Iris pigment epithelial cell (primary cell): ENCODE results near the gene RAB8A.

Source experiments
- DNase-seq: peaks from one replicate; pipeline ENCODE4 v3.0.0-alpha.2; 2011; ENCODE audit warnings: low read depth

The RAB8A gene

DNA sequence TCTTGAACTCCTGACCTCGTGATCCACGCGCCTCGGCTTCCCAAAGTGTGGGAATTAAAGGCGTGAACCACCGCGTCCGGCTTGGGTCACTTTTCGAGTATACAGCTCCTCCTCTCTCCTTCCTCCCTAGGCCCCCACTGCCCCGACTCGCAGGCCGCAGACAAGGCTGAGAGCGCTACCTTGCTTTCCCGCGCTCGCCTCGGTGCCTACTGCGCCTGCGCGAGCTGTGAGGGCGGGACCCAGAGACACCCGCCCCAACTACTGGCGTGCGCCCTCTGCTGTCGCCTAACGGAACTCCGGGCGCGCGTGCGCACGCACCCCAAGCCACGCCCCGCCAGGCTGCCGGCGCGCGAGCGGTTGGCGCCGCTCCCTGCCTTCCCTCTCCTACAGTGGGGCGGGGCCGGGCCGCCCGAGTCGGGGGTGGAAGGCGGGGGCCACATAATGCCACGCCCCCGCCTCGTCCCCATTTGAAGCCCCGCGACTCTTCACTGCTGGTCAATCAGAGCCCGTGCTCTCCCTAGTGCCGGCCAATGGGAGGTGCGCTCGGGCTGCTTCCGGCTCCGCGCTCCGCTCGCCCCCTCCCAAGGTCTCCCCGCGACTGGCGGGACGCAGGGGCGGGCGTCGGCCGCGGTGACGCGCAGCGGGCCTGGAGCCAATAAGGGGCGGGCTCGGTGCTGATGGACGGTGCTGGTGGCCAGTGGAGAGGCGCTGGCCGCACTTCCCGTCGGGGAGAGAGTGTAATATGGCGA is at the start of gene RAB8A:
TSS of gene RAB8A (plus strand) at position 730 of the 749 bp plus-strand sequence. CDS start at position 743, 13 bp downstream.
- DNase-seq = peak; percentile 99

DNA sequence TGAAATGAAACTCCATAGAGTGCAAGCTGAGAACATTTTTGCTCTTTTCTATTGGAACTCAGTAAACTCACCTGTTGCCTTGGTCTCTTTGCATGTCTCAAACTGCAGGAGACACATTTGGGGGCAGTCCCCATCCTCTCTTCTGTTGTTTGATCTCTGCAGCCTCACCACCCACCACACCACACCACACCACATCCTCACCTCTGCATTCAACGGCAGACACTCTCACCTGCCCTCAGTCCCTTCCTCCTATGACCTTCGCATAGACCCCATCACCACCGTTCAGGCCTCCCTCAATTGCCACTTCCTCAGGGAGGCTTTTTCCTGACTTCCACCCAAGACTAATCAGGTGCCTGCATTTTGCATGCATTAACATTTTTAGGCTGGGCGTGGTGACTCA is 49.7 kb upstream of the RAB8A start:
- no peak for DNase-seq

DNA sequence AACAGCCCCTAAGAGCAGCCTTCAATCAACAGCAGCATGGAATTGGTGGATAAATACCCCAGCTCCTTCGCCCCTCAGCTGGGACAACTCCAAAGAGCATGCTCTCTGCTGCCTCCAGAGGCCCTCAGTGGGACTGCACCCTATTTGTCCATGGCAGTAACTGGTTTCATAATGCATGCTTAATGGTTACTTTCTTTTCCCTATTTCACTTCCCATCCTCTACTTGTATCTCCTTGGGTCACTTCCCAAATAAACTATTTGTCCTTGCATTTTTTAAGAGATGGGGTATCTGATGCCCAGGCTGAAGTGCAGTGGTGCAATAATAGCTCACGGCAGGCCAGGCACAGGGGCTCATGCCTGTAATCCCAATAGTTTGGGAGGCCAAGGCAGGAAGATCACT is 48.9 kb upstream of the RAB8A start:
- DNase-seq = no peak

DNA sequence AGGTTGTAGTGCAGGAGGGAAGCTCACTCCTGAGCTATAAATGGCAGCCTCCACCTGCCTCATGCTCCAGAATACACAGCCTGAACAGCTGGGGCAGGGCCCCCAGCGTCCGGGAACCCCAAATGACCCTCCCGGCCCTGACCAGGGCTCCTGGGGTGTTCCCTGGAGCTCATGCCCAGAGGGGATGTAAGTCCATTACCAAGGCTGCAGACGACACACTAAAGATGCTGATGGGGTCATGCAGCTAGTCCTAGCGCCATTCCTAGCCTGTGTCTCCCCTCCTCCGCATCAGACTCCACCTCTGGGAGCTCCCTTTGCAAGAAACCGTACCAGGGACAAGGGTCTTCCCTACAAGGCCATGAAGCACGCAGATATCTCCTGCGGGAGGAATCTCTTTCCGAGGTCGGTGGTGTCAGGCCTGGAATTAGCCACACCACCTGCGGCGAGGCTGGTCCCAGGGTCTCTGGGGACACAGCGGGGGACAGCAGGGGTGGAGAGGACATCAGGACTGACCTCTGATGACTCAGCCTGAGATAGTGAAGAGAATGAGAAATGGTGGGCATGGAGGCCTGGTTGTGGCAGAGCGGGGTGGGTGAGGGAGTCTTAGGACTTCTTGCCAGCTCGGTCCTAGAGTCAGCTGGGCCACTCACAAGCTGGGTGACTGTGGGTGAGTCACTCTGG is 47.3 kb upstream of the RAB8A start:
- no peak for DNase-seq

DNA sequence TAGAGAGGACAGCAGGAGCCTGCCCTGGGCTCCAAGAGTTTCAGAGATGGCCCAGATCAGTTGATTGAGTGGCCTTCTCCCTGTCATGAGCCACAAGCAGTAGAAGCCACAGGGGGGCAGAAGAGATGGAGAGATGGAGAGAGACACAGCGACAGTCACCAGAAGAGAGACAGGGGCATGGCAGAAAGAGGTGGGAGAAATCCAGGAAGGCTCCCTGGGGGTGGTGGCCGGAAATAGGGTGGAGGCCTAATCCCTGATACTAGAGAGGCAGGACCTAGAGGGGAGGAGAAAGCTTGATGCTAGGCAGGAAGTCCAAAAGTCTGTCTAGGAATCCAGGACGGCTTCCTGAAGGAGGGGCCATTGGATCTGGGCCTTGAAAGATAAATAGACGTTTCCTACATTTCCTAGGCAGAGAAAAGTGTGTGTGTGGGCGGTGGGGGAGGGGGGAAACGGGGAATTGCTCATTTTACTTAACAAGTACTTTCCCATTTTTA is 45.0 kb upstream of the RAB8A start:
- DNase-seq = peak; percentile 54

DNA sequence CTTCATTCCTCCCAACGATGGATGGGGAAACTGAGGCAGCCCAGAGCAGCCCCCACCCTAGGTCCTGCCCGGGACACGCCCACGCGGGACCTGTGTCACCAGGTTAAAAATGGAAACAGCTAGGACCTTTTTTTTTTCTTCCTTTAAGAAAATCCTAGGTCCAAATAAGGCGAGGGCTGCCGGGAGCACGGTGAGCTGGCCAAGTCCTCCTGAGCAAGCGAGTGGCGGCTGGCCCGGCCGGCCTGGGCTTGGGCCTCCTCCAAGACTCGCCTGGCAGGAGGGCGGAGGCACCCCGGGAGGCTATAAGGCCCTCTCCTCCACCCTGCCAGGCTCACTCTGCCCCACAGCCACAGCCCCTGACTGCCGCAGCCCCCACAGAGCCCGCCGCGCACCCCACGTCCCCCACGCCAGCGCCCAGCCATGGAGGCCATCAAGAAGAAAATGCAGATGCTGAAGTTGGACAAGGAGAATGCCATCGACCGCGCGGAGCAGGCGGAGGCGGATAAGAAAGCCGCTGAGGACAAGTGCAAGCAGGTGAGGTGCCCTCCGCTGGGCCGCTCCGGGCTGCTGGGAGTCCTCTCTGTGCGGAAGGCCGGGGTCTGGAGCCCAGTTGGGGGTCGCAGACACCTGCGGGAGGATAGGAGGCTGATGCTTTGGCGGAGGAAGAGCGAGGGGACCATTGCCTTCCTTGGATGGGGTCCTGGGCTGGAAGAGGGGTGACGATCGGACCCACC is 44.3 kb upstream of the RAB8A start:
- DNase-seq = peak; percentile 78

DNA sequence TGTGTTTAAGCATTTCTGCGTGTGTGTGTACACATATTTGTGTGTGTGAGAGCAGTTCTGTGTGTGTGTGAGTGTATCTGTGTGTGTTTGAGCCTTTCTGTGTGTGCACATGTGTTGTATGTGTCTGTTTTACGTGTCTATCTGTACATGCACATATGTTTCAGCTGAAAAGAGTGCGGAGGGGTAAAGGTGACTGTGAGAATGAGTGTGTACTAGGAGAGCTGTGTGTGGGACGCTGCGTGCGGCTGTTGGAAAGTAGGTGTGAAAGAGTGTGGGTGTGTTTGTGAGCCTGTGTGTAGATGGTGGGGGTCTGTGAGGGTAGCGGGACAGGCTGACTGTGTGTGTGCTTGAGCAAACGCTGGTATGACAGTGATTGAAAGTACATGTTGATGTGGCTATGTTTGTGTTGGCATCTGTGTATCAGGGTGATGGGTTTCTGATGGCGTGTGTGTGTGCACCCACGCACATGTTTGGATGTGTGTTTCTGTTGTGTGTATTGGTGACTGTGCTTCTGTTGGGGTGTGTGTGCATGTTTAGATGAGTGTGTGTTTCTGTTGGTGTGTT is 42.9 kb upstream of the RAB8A start:
- no peak for DNase-seq

DNA sequence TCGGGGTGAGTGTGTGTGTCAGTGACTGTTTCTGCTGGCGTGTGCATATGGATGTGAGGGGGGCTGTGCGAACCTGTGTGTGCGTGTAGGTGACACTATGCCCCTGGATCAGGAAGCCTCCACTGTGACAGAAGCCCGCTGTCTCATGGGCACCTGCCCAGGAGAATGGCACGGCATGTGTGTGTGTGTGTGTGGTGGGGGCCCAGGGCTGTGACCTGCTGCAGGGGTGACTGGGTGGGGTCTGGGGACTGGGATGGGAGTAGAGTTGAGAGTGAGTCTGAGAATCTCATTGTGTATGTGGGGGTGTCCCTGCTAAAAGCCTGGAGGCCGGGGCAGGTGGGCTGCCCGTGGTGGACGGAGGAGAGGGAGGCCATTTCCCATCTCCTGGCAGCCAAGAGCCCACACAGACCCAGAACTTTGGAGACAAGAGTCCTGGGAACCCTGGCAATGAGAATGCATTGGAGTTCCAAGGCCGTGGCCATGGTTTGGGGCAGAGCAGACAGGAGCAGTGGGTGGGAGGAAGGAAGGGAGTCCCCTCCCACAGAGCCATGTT is 41.8 kb upstream of the RAB8A start:
- no peak for DNase-seq

DNA sequence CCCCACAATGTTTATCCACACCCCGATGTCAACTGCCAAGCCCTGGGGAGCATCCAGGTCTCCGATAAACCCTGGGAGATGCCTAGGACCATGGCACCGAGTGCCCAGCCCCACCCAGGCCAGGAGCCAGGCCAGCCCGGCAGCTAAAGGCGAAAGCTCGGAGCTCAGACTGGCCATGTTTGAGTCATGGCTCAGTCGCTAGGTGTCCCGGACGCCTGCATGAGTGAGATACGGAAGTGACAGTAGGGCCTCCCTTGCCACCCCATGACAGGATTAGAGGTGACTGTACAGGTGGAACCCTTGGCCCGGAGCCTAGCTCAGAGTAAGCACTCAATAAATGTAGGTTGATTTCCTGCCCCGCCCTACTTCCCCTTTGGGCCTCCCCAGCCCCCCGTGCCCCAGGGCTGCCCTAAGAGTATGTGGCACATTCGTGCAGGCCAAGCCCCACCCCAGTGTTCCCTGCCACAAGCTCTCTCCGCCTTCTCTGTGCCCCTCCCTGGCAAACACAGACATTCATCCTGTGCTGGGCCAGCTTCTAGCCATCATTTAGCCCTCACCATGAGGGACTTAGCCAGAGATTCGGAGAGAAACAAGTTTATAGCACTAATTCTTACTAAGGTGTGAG is 41.2 kb upstream of the RAB8A start:
- DNase-seq = no peak

DNA sequence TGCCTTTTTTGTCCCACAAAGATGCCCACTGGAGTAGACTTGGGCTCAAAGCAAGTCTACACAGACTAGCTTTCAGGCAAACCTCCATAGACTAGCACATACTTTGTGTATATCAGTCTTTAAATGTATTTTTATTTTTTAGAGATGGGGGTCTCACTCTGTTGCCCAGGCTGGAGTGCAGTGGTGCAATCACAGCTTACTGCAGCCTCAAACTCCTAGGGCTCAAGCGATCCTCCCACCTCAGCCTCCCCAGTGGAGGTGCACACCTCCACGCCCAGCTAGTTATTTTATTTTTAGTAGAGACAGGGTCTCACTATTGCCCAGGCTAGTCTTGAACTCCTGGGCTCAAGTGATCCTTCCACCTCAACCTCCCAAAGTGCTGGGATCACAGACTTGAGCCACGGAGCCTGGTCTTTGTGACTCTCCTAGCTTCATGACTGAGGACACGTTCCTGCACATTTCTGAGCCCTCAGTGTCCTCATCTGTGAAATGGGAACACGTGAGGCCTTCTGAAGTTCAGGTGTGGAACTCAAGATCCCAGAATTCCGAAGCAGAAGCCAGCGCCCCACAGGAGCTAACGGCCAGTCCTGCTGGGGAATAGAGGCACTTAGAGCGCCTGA is 40.5 kb upstream of the RAB8A start:
- DNase-seq = no peak

DNA sequence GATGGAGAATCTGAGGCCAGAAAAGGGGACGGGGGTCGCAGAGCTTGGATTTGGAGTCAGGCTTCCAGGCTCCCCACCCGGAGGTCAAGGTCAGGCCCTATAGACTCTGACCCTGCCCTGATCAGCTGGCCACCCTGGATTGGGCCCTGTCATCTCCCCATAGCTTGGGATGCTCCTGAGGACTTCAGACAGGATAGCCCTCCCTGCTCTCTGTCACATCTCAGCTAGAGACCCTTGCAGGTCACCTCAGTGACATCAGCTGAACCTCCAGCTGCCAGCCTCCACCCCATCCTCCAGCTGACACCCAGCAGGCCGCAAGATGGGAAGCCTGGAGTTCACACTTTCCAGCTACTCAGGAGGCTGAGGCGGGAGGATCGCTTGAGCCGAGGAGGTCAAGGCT is 38.2 kb upstream of the RAB8A start:
- DNase-seq = no peak

DNA sequence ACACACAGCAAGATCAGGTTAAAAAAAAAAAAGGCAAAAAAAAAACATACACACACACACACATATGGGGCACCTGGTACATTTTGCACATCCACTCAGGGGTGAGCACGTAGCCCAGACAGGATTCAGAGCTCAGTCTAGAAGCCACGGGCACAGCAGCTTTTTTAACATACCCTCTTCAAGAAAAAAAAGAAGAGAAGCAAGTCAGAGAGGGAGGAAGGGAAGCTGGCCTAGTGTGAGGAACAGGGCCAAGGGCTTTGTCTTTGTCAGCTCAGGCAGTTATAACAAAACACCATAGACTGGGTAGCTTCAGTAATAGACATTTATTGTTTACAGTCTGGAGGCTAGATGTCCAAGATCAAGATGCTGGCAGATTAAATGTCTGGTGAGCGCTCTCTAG is 37.7 kb upstream of the RAB8A start:
- no peak for DNase-seq

DNA sequence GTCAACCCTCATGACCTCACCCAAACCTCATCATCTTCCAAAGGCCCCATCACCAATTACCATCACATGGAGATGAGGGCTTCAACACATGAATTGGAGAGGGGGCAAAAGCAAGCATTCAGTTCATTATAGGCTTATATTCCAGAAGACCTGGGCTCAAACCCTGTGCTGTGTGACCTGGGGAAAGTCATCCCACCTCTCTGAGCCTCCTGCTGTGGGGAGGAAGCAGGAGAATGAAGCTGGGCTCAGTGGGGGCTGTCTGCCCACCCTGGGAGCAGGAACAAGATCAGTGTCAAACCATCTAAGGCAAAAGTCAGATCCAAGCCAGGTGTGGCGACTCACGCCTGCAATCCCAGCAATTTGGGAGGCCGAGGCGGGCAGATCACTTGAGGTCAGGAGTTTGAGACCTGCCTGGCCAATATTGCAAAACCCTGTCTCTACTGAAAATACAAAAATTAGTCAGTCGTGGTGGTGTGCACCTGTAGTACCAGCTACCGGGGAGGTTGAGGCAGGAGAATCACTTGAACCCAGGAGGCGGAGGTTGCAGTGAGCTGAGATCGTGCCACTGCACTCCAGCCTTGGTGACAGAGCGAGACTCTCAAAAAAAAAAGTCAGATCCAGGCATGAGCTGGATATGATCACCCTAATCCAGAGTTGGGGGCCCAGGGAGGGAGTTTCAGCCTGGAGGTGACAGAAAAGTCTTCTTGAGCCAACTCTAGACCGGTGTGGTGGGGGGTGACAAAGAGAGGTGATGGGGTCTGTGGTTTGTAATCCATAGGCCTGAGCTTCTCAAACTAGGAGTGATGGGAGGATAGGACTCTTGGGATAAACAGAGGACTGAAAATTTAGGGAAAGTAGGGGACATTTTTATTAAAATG is 37.0 kb upstream of the RAB8A start:
- no peak for DNase-seq

DNA sequence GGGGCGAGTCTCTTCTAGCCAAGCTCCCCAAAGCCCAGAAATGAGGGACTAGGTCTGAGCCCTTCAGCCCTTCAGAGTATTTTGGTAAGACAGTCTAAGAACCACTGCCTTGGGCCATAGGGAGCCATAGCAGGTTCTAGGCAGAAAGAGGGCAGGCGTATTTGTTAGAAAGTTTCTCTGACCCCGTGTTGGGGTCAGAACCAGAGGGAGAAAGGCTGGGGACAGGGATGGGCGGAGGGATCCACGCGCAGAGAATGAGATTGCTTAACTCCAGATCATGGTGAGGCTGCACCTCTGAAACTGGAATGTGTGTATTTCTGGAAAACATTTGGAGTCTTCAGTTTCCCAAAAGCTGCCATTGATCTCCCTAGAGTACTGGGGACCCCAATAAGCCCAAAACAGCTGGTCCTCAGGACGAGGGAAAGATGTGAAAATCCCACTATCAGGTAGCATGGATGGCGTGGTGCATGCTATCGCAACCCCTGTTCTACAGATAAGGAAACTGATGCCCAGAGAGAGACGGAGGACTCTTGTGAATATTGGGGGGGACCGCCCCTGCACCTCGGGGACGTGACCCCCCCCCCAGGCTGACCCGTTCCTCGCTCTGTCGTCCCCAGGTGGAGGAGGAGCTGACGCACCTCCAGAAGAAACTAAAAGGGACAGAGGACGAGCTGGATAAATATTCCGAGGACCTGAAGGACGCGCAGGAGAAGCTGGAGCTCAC is 36.1 kb upstream of the RAB8A start:
- no peak for DNase-seq

DNA sequence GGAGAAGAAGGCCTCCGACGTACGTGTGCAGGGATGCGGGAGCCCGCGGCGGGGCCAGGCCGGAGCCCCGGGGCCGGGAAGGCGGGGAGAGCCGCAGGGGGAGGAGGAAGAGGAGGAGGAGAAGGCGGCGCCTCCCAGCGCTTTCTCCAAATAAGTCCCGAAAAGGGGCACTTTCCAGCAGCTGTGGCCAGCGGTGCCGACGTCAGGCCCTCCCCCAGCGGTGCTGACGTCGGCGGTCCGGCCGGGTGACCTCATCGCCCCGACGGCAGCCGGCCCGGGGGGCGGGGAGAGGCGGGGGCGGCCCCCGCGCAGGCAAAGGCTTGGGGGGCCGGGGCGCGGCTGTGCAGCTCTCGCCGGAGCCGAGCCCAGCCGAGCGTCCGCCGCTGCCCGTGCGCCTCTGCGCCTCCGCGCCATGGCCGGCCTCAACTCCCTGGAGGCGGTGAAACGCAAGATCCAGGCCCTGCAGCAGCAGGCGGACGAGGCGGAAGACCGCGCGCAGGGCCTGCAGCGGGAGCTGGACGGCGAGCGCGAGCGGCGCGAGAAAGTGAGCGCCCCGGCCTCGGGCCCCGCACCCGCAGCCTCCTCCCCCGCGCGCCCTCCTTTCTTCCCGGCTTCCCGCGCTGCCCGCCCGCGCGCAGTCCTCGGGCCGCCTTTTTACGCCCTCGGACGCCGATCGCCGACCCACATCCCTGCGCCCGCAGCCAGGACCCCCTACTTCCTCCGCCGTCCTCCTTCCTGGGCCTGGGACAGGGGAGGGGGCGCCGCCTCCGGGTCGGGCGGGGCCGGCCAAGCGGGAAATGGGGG is 35.3 kb upstream of the RAB8A start, which contains the start of gene TPM4:
TSS of gene TPM4 (plus strand) at position 342 of the 804 bp plus-strand sequence. CDS start at position 413, 71 bp downstream.
- peak; percentile 92 for DNase-seq

DNA sequence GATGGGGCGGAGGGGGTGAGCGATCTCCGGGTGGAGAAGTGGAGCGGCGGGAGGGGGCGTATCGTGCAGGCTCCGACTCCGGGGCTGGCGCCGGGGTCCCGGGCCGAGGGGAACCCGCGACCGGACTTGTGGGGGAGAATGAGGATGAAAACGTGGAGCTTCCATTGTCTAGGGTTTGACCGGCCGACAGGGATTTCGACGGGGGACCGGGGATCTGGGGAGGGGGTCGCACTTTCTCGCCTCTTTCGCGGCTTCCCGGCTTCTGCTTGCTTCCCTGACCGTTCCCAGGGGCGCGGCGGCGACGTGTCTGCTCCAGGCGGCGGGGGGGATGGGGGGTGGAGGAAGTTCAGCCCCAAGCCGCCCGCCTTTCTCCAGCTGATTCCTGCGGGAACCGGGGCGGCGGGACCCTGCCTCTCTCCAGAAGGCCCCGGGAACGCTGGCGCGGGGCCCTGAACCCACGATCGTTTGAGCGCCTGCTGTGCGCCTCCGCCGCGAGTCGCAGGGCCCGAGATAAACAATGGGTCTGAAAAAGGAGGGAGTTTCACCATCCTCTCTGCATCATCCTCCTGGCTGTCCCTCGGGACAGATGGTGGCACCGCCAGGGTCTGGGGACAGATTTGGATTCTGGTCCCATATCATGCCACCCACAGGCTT is 34.6 kb upstream of the RAB8A start:
- no peak for DNase-seq

DNA sequence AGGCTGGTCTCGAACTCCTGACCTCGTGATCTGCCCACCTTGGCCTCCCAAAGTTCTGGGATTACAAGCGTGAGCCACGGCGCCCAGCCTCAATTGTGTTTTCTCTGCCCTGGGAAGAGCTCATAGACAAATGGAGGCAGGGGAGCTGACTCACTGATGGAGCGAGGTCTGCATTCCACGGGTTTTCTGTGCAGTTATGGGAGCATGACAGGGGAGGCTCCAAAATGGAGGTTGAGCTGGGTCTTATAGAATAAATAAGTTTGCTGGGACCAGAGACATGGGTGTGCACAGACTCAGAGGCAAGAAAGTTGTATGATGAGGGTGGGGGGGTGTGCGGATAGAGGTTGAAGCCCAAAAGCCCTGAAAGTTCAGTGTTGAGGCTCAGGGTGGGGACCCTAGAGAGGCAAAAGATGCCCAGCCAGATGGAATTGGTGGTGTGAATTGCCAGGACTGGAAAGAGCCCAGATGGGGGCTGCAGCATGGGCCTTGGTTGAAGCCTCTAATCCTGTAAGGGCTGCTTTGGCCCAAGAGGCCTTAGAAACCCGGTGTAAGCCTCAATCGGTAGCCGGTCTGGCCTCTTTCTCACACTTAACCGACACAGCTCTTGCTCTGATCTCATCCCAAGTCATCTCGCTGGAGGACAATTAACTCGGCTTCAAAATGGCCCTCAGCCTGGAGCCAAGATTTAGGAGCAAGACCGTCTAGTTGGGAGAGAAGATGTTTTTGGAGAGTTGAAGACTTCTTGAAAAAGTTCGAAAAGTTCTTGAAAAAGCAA is 33.5 kb upstream of the RAB8A start:
- DNase-seq = peak; percentile 65
